GM18502 (cell line): ENCODE results near the gene ARHGAP10.
A peak's percentile ranks its signal among the peaks of the same experiment; 100 is the strongest.
"Not testable (repeated sequence)": the region's sequence is repeated elsewhere in the genome, so short reads cannot be mapped to it uniquely, and the experiment has no call there.

Experiments
- ATAC-seq: cut with Tn5 transposase; IDR thresholded peaks from one replicate; pipeline ENCODE4 v1.9.1; 2021; ENCODE audit warnings: mild to moderate bottlenecking; ENCODE audit not compliant: unreplicated experiment, poor library complexity

ARHGAP10 gene

GRCh38 chr4:147874109-147874508 is 142.2 kb downstream of the ARHGAP10 start:
- no peak for ATAC-seq

GRCh38 chr4:147877308-147877771 is 145.5 kb downstream of the ARHGAP10 start:
- no peak for ATAC-seq

GRCh38 chr4:147879676-147880075 is 147.8 kb downstream of the ARHGAP10 start:
- no peak for ATAC-seq

- ATAC-seq = no peak
Measured at GRCh38 chr4:147880511-147880910, 148.6 kb downstream of the ARHGAP10 start.

- no peak for ATAC-seq
Measured at GRCh38 chr4:147884536-147884935, 152.6 kb downstream of the ARHGAP10 start.

- not testable (repeated sequence) for ATAC-seq
Measured at GRCh38 chr4:147885216-147885615, 153.3 kb downstream of the ARHGAP10 start.

- no peak for ATAC-seq
Measured at GRCh38 chr4:147891476-147892115, 159.7 kb downstream of the ARHGAP10 start.

GRCh38 chr4:147899512-147899911 is 167.6 kb downstream of the ARHGAP10 start:
- no peak for ATAC-seq

GRCh38 chr4:147901388-147901787 is 169.5 kb downstream of the ARHGAP10 start:
- ATAC-seq = no peak

GRCh38 chr4:147901916-147902315 is 170.0 kb downstream of the ARHGAP10 start:
- no peak for ATAC-seq

- ATAC-seq = no peak
Measured at GRCh38 chr4:147909225-147909624, 177.3 kb downstream of the ARHGAP10 start.

GRCh38 chr4:147910315-147910714 is 178.4 kb downstream of the ARHGAP10 start:
- no peak for ATAC-seq

- ATAC-seq = not testable (repeated sequence)
Measured at GRCh38 chr4:147912106-147912505, 180.2 kb downstream of the ARHGAP10 start.

- ATAC-seq = no peak
Measured at GRCh38 chr4:147913137-147913536, 181.2 kb downstream of the ARHGAP10 start.

GRCh38 chr4:147916351-147916750 is 184.5 kb downstream of the ARHGAP10 start:
- no peak for ATAC-seq

- no peak for ATAC-seq
Measured at GRCh38 chr4:147923381-147923780, 191.5 kb downstream of the ARHGAP10 start.

- ATAC-seq = peak; percentile 40
Measured at GRCh38 chr4:147923854-147924253, 192.0 kb downstream of the ARHGAP10 start.

GRCh38 chr4:147924604-147925412 is 192.9 kb downstream of the ARHGAP10 start:
- ATAC-seq = no peak

GRCh38 chr4:147927377-147928137 is 195.7 kb downstream of the ARHGAP10 start:
- ATAC-seq = no peak

- ATAC-seq = no peak
Measured at GRCh38 chr4:147928400-147928799, 196.5 kb downstream of the ARHGAP10 start.

- ATAC-seq = no peak
Measured at GRCh38 chr4:147929746-147930145, 197.9 kb downstream of the ARHGAP10 start.
